HEK293 (cell line): ENCODE results near the gene LEO1.

Source experiments
- CTCF ChIA-PET: fragments of 350-600 bp; formaldehyde crosslinking; extraction: SDS; loops from one replicate; lab custom pipeline; 2021; ENCODE audit warnings: antibody characterized with exemption; lab: Yijun Ruan, JAX
- POLR2A ChIA-PET: fragments of 300-600 bp; formaldehyde crosslinking; extraction: SDS; loops from one replicate; lab custom pipeline; 2020; ENCODE audit warnings: antibody characterized with exemption, inconsistent platforms; lab: Yijun Ruan, JAX
- H3K27ac ChIP-seq: fragments of 200-500 bp; sonication (Bioruptor generic); 2 replicates; pipeline ENCODE4 v1.5.1; 2014; ENCODE audit warnings: low read depth, low read length, control low read depth, inconsistent platforms; ENCODE audit errors: extremely low read depth
- H3K36me3 ChIP-seq, 2 experiments: fragments of 200-500 bp in 1 of 2; sonication (Bioruptor generic) in 1 of 2; 1 replicate in 1 of 2; 2 replicates in 1 of 2; pipeline ENCODE4 v1.5.1; 2014 to 2017; ENCODE audit warnings: inconsistent platforms in 2 of 2, low read length in 2 of 2; ENCODE audit not compliant: control insufficient read depth in 2 of 2, insufficient read depth in 1 of 2
- H3K4me1 ChIP-seq: fragments of 200-500 bp; sonication (Bioruptor generic); 2 replicates; pipeline ENCODE4 v1.5.1; 2014; ENCODE audit warnings: mild to moderate bottlenecking, low read length, inconsistent platforms; ENCODE audit not compliant: control insufficient read depth, insufficient read depth
- H3K4me3 ChIP-seq: 2 replicates; pipeline ENCODE4 v1.5.1; 2011; ENCODE audit warnings: low read depth, mild to moderate bottlenecking, control low read depth, low read length, moderate library complexity
- H3K9me3 ChIP-seq: fragments of 200-500 bp; sonication (Bioruptor generic); 2 replicates; pipeline ENCODE4 v1.5.1; 2014; ENCODE audit warnings: low read depth, low read length, inconsistent platforms; ENCODE audit not compliant: control insufficient read depth, insufficient read depth
- CTCF ChIP-seq: fragments of 450-650 bp; formaldehyde crosslinking; IDR thresholded peaks from 2 replicates; pipeline ENCODE4 v1.5.1; 2016; ENCODE audit warnings: missing biosample characterization, missing genetic modification characterization
- IKZF3 ChIP-seq: fragments of 450-650 bp; IDR thresholded peaks from 2 replicates; pipeline ENCODE4 v1.5.0; 2018; ENCODE audit warnings: missing biosample characterization, mild to moderate bottlenecking, missing genetic modification characterization, moderate library complexity
- KLF16 ChIP-seq: fragments of 450-650 bp; formaldehyde crosslinking; IDR thresholded peaks from 2 replicates; pipeline ENCODE4 v1.5.1; 2017; ENCODE audit warnings: missing biosample characterization, missing genetic modification characterization
- SALL2 ChIP-seq: fragments of 450-650 bp; formaldehyde crosslinking; IDR thresholded peaks from 2 replicates; pipeline ENCODE4 v1.5.0; 2017; ENCODE audit warnings: missing biosample characterization, mild to moderate bottlenecking, missing genetic modification characterization, borderline replicate concordance
- SP2 ChIP-seq: fragments of 450-650 bp; formaldehyde crosslinking; IDR thresholded peaks from 2 replicates; pipeline ENCODE4 v1.5.1; 2016; ENCODE audit warnings: missing biosample characterization, missing genetic modification characterization
- SP7 ChIP-seq: fragments of 450-650 bp; formaldehyde crosslinking; IDR thresholded peaks from 2 replicates; pipeline ENCODE4 v1.5.1; 2016; ENCODE audit warnings: missing biosample characterization, missing genetic modification characterization
- YY2 ChIP-seq: fragments of 450-650 bp; formaldehyde crosslinking; IDR thresholded peaks from 2 replicates; pipeline ENCODE4 v1.5.1; 2016; ENCODE audit warnings: missing biosample characterization, missing genetic modification characterization
- ZBTB17 ChIP-seq: fragments of 450-650 bp; formaldehyde crosslinking; IDR thresholded peaks from 2 replicates; pipeline ENCODE4 v1.5.1; 2016; ENCODE audit warnings: missing biosample characterization, missing genetic modification characterization
- ZBTB20 ChIP-seq: fragments of 450-650 bp; formaldehyde crosslinking; IDR thresholded peaks from 2 replicates; pipeline ENCODE4 v1.5.1; 2016; ENCODE audit warnings: missing biosample characterization, missing genetic modification characterization
- ZEB2 ChIP-seq: fragments of 450-650 bp; formaldehyde crosslinking; IDR thresholded peaks from 2 replicates; pipeline ENCODE4 v1.5.1; 2016; ENCODE audit warnings: missing biosample characterization, missing genetic modification characterization
- ZIC2 ChIP-seq: fragments of 450-650 bp; formaldehyde crosslinking; IDR thresholded peaks from 2 replicates; pipeline ENCODE4 v1.5.1; 2016; ENCODE audit warnings: missing biosample characterization, missing genetic modification characterization
- ZNF114 ChIP-seq: fragments of 450-650 bp; formaldehyde crosslinking; IDR thresholded peaks from 2 replicates; pipeline ENCODE4 v1.5.0; 2017; ENCODE audit warnings: missing biosample characterization, missing genetic modification characterization
- ZNF146 ChIP-seq: fragments of 450-650 bp; formaldehyde crosslinking; IDR thresholded peaks from 2 replicates; pipeline ENCODE4 v1.5.1; 2016; ENCODE audit warnings: missing biosample characterization, missing genetic modification characterization
- ZNF184 ChIP-seq: fragments of 450-650 bp; IDR thresholded peaks from 2 replicates; pipeline ENCODE4 v1.5.1; 2018; ENCODE audit warnings: missing biosample characterization, mild to moderate bottlenecking, missing genetic modification characterization
- ZNF223 ChIP-seq: fragments of 450-650 bp; formaldehyde crosslinking; IDR thresholded peaks from 2 replicates; pipeline ENCODE4 v1.5.1; 2016; ENCODE audit warnings: missing biosample characterization, missing genetic modification characterization
- ZNF24 ChIP-seq: fragments of 450-650 bp; formaldehyde crosslinking; IDR thresholded peaks from 2 replicates; pipeline ENCODE4 v1.5.1; 2016; ENCODE audit warnings: missing biosample characterization, missing genetic modification characterization
- ZNF302 ChIP-seq: fragments of 450-650 bp; formaldehyde crosslinking; IDR thresholded peaks from 2 replicates; pipeline ENCODE4 v1.5.1; 2016; ENCODE audit warnings: missing biosample characterization, missing genetic modification characterization, low read depth
- ZNF350 ChIP-seq: fragments of 450-650 bp; formaldehyde crosslinking; IDR thresholded peaks from 2 replicates; pipeline ENCODE4 v1.5.0; 2017; ENCODE audit warnings: missing biosample characterization, mild to moderate bottlenecking, missing genetic modification characterization
- ZNF621 ChIP-seq: fragments of 450-650 bp; formaldehyde crosslinking; IDR thresholded peaks from 2 replicates; pipeline ENCODE4 v1.5.1; 2017; ENCODE audit warnings: missing biosample characterization, missing genetic modification characterization
- ZNF664 ChIP-seq: fragments of 450-650 bp; formaldehyde crosslinking; IDR thresholded peaks from 2 replicates; pipeline ENCODE4 v1.5.1; 2016; ENCODE audit warnings: missing biosample characterization, missing genetic modification characterization
- ZNF670 ChIP-seq: fragments of 450-650 bp; formaldehyde crosslinking; IDR thresholded peaks from 2 replicates; pipeline ENCODE4 v1.5.1; 2016; ENCODE audit warnings: missing biosample characterization, missing genetic modification characterization, low read depth
- ZNF768 ChIP-seq: fragments of 450-650 bp; formaldehyde crosslinking; IDR thresholded peaks from 2 replicates; pipeline ENCODE4 v1.5.1; 2018; ENCODE audit warnings: missing biosample characterization, mild to moderate bottlenecking, missing genetic modification characterization
- ZNF843 ChIP-seq: fragments of 450-650 bp; formaldehyde crosslinking; IDR thresholded peaks from 2 replicates; pipeline ENCODE4 v1.5.1; 2016; ENCODE audit warnings: missing biosample characterization, missing genetic modification characterization
- ZSCAN18 ChIP-seq: fragments of 450-650 bp; formaldehyde crosslinking; IDR thresholded peaks from 2 replicates; pipeline ENCODE4 v1.5.1; 2016; ENCODE audit warnings: missing biosample characterization, missing genetic modification characterization
- ZSCAN30 ChIP-seq: fragments of 450-650 bp; IDR thresholded peaks from 2 replicates; pipeline ENCODE4 v1.5.1; 2018; ENCODE audit warnings: missing biosample characterization, mild to moderate bottlenecking, missing genetic modification characterization, moderate library complexity
- TF ChIP-seq, protein P1 (sequence below): fragments of 450-650 bp; formaldehyde crosslinking; IDR thresholded peaks from 2 replicates; pipeline ENCODE4 v1.5.1; 2016; ENCODE audit warnings: missing biosample characterization, missing genetic modification characterization, borderline replicate concordance

The LEO1 gene

DNA sequence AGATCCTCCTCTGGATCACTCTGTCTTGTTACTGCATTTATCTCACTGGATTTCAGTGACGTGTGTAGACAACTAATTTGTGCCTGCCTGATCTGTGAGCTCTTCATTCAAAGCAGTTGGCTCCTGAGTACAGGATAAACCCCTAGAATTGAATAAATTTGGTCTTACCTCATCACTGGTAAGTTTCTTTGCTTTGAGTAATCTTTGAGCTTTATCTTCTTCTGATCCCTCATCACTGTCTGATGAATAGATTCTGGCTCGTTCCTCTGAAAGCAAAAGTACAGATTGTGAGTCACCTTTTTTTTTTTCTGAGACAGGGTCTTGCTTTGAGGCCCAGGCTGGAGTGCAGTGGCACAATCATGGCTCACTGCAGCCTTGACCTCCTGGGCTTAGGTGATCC lies 24.5 kb downstream of the LEO1 start (continued):
- TF ChIP-seq CTCF (no peak), ZSCAN30 (tag by site-specific recombination) (no peak), ZIC2 (tag by site-specific recombination) (no peak), ZNF664 (tag by site-specific recombination) (no peak)

- CTCF ChIA-PET = no interaction called here
- TF ChIP-seq ZEB2 (tag by site-specific recombination) (no peak), ZSCAN18 (no peak), ZNF350 (tag by site-specific recombination) (no peak), YY2 (tag by site-specific recombination) (no peak), ZNF223 (tag by site-specific recombination) (no peak), SALL2 (no peak), SP7 (no peak), ZNF24 (no peak), SP2 (tag by site-specific recombination) (no peak), ZNF621 (tag by site-specific recombination) (no peak), IKZF3 (tag by site-specific recombination) (no peak), ZNF114 (tag by site-specific recombination) (no peak), ZNF664 (tag by site-specific recombination) (no peak)
- TF ChIP-seq, all 188 proteins: peak for 0
- no peak overlapping the region for H3K4me3 ChIP-seq
- no peaks in the 10 kb centered on the region for H3K9me3 ChIP-seq
- peaks cover 11 to 31% of the 10 kb centered on the region in 2 experiments; a peak in 2 of 3 replicates for H3K36me3 ChIP-seq
- H3K4me1 ChIP-seq = no peaks in the 10 kb centered on the region
- H3K27ac ChIP-seq = no peak overlapping the region
- POLR2A ChIA-PET = no interaction called here
Observed at GRCh38 chr15:51939216-51939615, 32.4 kb downstream of the LEO1 start.

- CTCF ChIA-PET = no interaction called here
Observed at GRCh38 chr15:51938286-51938685, 33.3 kb downstream of the LEO1 start.

GRCh38 chr15:51936105-51936478 lies 35.5 kb downstream of the LEO1 start:
- Histone ChIP-seq H3K4me3 (no peak overlapping the region), H3K27ac (no peak overlapping the region), H3K36me3 (peaks cover 6 to 15% of the 10 kb centered on the region in 2 experiments; a peak in 2 of 3 replicates), H3K9me3 (no peaks in the 10 kb centered on the region), H3K4me1 (no peaks in the 10 kb centered on the region)
- POLR2A ChIA-PET = no interaction called here
- CTCF ChIA-PET = interaction anchor here (0.6 to 0.7 kb wide), 2 partner anchors 18 to 162 kb away, joined by 3 to 4 read pairs; no protein-coding TSS in a partner anchor
- TF ChIP-seq ZNF146 = no peak
- TF ChIP-seq ZBTB20 = no peak
- TF ChIP-seq ZNF768 (tag by site-specific recombination) = no peak
- TF ChIP-seq, protein P1, sequence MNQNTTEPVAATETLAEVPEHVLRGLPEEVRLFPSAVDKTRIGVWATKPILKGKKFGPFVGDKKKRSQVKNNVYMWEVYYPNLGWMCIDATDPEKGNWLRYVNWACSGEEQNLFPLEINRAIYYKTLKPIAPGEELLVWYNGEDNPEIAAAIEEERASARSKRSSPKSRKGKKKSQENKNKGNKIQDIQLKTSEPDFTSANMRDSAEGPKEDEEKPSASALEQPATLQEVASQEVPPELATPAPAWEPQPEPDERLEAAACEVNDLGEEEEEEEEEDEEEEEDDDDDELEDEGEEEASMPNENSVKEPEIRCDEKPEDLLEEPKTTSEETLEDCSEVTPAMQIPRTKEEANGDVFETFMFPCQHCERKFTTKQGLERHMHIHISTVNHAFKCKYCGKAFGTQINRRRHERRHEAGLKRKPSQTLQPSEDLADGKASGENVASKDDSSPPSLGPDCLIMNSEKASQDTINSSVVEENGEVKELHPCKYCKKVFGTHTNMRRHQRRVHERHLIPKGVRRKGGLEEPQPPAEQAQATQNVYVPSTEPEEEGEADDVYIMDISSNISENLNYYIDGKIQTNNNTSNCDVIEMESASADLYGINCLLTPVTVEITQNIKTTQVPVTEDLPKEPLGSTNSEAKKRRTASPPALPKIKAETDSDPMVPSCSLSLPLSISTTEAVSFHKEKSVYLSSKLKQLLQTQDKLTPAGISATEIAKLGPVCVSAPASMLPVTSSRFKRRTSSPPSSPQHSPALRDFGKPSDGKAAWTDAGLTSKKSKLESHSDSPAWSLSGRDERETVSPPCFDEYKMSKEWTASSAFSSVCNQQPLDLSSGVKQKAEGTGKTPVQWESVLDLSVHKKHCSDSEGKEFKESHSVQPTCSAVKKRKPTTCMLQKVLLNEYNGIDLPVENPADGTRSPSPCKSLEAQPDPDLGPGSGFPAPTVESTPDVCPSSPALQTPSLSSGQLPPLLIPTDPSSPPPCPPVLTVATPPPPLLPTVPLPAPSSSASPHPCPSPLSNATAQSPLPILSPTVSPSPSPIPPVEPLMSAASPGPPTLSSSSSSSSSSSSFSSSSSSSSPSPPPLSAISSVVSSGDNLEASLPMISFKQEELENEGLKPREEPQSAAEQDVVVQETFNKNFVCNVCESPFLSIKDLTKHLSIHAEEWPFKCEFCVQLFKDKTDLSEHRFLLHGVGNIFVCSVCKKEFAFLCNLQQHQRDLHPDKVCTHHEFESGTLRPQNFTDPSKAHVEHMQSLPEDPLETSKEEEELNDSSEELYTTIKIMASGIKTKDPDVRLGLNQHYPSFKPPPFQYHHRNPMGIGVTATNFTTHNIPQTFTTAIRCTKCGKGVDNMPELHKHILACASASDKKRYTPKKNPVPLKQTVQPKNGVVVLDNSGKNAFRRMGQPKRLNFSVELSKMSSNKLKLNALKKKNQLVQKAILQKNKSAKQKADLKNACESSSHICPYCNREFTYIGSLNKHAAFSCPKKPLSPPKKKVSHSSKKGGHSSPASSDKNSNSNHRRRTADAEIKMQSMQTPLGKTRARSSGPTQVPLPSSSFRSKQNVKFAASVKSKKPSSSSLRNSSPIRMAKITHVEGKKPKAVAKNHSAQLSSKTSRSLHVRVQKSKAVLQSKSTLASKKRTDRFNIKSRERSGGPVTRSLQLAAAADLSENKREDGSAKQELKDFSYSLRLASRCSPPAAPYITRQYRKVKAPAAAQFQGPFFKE (tag by site-specific recombination) = no peak
- TF ChIP-seq ZNF302 = no peak
- no peak for TF ChIP-seq ZNF843 (tag by site-specific recombination)
- no peak for TF ChIP-seq KLF16 (tag by site-specific recombination)

More at GRCh38 chr15:51938286-51938685, 33.3 kb downstream of the LEO1 start:
- H3K9me3 ChIP-seq = no peaks in the 10 kb centered on the region
- no peaks in the 10 kb centered on the region for H3K4me1 ChIP-seq
- TF ChIP-seq ZIC2 (tag by site-specific recombination) = no peak
- TF ChIP-seq ZBTB17 (tag by site-specific recombination) = no peak
- TF ChIP-seq SALL2 = no peak
- TF ChIP-seq ZNF670 (tag by site-specific recombination) = no peak
- TF ChIP-seq ZNF184 (tag by site-specific recombination) = no peak
- TF ChIP-seq SP7 = no peak
- POLR2A ChIA-PET = no interaction called here
- H3K36me3 ChIP-seq = peaks cover 6 to 26% of the 10 kb centered on the region in 2 experiments; a peak in 2 of 3 replicates
- no peak overlapping the region for H3K4me3 ChIP-seq
- no peak overlapping the region for H3K27ac ChIP-seq
